A549 treated with Hydrocortisone at 1 μM for 4 hours (cell line): Measurements from ENCODE around the gene RHOG. TPM values are rescaled to one million over a fixed set of nuclear protein-coding genes. Genes with fewer than 3 reads are reported as not detected.

Source experiments
- total RNA-seq: library from RNA; stranded (reverse); fragments of 200-300 nt; extraction: Qiagen RNA extraction; gene quantifications from 5 replicates; pipeline ENCODE4 v1.2.3, GENCODE V29; 2022

The RHOG gene
- 97.3 to 119 TPM (median 114 TPM) in 5 replicates for total RNA-seq

GRCh38 chr11:3840870-3841425 lies at the start of gene RHOG:
Gene RHOG, minus strand, starts transcription at chr11:3840959. Its CDS starts 12,821 bp downstream, at chr11:3828138.

GRCh38 chr11:3854977-3855807 lies 14.4 kb upstream of the RHOG start, which contains the start of gene STIM1:
Gene STIM1, plus strand, starts transcription at chr11:3855664. Its CDS starts 607 bp downstream, at chr11:3856271.

GRCh38 chr11:3807909-3808860 lies 32.6 kb downstream of the RHOG start, which contains the start of gene PGAP2:
Gene PGAP2, plus strand, starts transcription at chr11:3808560. Its CDS starts 2,700 bp downstream, at chr11:3811260.

GRCh38 chr11:3797329-3798090 lies 43.2 kb downstream of the RHOG start, which contains the start of gene NUP98:
Gene NUP98, minus strand, starts transcription at chr11:3797554. Its CDS starts 15,437 bp downstream, at chr11:3782117.

Other genes starting within 250 kb of the RHOG start
- gene ART5, start 199.0 kb downstream of the RHOG start, total RNA-seq = 0.16 to 0.22 TPM (median 0.18 TPM) in 5 replicates
- not detected in 5 replicates for gene ART1, start 195.8 kb downstream of the RHOG start, total RNA-seq
- gene CHRNA10, start 169.6 kb downstream of the RHOG start, total RNA-seq = 0.70 to 2.1 TPM (median 0.91 TPM) in 5 replicates
- 53.7 to 85.7 TPM (median 62.9 TPM) in 5 replicates for gene NUP98, start 43.4 kb downstream of the RHOG start, total RNA-seq
- gene PGAP2, start 32.4 kb downstream of the RHOG start, total RNA-seq = 22.2 to 23.6 TPM (median 22.8 TPM) in 5 replicates
- 23.7 to 28.1 TPM (median 26.1 TPM) in 5 replicates for gene STIM1, start 14.7 kb upstream of the RHOG start, total RNA-seq